Liver (tissue), 3 donors: ENCODE measurements around the gene ABL2.

ENCODE experiments used
- HNF4G ChIP-seq: IDR thresholded peaks from 2 replicates; pipeline ENCODE4 v1.6.1; 2016; ENCODE audit warnings: antibody characterized with exemption
- RAD21 ChIP-seq, 2 donors: IDR thresholded peaks; 2 replicates each; pipeline ENCODE4 v1.6.1; 2016; ENCODE audit warnings: antibody characterized with exemption in 2 of 2, mild to moderate bottlenecking in 2 of 2
- RXRA ChIP-seq, 2 donors: IDR thresholded peaks; 2 replicates each; pipeline ENCODE4 v1.6.1; 2017 to 2018; ENCODE audit warnings: antibody characterized with exemption in 2 of 2, mild to moderate bottlenecking in 1 of 2
- SP1 ChIP-seq: IDR thresholded peaks from 2 replicates; pipeline ENCODE4 v1.6.1; 2018; ENCODE audit warnings: antibody characterized with exemption, mild to moderate bottlenecking
- TAF1 ChIP-seq: conservative IDR thresholded peaks from 2 replicates; pipeline ENCODE4 v1.6.1; 2016; ENCODE audit warnings: antibody characterized with exemption, mild to moderate bottlenecking
- TF ChIP-seq, protein P1 (sequence below): fragments of 150-350 bp; IDR thresholded peaks from 2 replicates; pipeline ENCODE4 v1.5.1; 2017; ENCODE audit warnings: improper control_type of control experiment, low read depth, low read length; ENCODE audit not compliant: missing input control
- TF ChIP-seq, protein P2 (sequence below): IDR thresholded peaks from 2 replicates; pipeline ENCODE4 v1.6.1; 2016; ENCODE audit warnings: antibody characterized with exemption
- donor health status: healthy.
- donor health status: healthy.

- TF ChIP-seq, protein P1, sequence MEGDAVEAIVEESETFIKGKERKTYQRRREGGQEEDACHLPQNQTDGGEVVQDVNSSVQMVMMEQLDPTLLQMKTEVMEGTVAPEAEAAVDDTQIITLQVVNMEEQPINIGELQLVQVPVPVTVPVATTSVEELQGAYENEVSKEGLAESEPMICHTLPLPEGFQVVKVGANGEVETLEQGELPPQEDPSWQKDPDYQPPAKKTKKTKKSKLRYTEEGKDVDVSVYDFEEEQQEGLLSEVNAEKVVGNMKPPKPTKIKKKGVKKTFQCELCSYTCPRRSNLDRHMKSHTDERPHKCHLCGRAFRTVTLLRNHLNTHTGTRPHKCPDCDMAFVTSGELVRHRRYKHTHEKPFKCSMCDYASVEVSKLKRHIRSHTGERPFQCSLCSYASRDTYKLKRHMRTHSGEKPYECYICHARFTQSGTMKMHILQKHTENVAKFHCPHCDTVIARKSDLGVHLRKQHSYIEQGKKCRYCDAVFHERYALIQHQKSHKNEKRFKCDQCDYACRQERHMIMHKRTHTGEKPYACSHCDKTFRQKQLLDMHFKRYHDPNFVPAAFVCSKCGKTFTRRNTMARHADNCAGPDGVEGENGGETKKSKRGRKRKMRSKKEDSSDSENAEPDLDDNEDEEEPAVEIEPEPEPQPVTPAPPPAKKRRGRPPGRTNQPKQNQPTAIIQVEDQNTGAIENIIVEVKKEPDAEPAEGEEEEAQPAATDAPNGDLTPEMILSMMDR = no peak
- TF ChIP-seq RXRA (IDR thresholded peaks at IDR 0.05) = no peak
- no peak for TF ChIP-seq RAD21 (IDR thresholded peaks at IDR 0.05)
- TF ChIP-seq SP1 = no peak
- no peak for TF ChIP-seq HNF4G
- TF ChIP-seq TAF1 = no peak
- TF ChIP-seq, protein P2, sequence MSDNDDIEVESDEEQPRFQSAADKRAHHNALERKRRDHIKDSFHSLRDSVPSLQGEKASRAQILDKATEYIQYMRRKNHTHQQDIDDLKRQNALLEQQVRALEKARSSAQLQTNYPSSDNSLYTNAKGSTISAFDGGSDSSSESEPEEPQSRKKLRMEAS = no peak
Observed at GRCh38 chr1:179090923-179091322, 138.6 kb downstream of the ABL2 start.
